ENCODE results near the gene B3GALNT2. TPM values are rescaled to one million over a fixed set of nuclear protein-coding genes. Genes with fewer than 3 reads are reported as not detected.

B3GALNT2 gene
- total RNA-seq, 1 donor from 2014 or later: 24.2 TPM

GRCh38 chr1:235411489-235412486 is 92.5 kb downstream of the B3GALNT2 start:
- DNase-seq (ENCODE audit: extremely low read depth, low read depth, low spot score): no peak

DNA sequence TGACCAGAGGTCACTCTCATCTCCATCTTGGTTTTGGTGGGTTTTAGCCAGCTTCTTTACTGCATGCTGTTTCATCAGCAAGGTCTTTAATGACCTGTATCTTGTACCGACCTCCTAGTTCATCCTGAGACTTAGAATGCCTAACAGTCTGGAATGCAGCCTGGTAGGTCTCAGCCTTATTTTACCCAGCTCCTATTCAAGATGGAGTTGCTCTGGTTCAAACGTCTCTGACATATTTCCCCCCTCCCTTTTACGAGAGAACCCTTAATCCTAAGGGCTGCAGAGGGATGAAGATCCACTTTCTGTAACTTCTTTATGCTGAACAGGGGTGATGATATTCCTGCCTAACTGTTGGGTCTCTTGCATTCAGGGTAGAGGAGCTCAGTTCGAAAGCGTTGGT is 93.8 kb downstream of the B3GALNT2 start:
- DNase-seq (ENCODE audit: extremely low read depth, low read depth, low spot score): no peak

GRCh38 chr1:235409042-235409820 is 95.0 kb downstream of the B3GALNT2 start:
- no peak for DNase-seq (ENCODE audit: extremely low read depth, low read depth, low spot score)

DNA sequence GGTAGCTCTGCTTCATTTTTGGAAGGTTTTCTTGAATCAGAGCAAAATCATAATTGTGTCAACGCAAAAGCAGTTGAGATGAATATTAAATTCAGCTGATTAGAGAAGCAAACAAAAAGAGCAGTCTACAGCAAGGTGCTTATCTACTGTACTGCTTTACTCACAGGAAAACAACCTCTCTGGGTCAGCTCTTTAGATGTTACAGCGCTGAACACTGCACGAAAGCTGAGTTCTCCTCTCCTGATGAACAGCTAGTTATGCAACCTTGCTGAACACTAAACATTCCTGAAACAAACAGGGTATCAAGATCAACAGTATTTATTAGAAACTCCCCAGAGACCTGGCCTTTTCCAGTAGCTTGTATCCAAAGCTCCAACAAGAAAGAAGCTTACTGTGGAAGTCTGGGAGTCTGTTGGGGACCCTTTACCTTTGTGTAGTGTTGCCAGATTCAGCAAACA is 95.7 kb downstream of the B3GALNT2 start:
- no peak for DNase-seq (ENCODE audit: extremely low read depth, low read depth, low spot score)

DNA sequence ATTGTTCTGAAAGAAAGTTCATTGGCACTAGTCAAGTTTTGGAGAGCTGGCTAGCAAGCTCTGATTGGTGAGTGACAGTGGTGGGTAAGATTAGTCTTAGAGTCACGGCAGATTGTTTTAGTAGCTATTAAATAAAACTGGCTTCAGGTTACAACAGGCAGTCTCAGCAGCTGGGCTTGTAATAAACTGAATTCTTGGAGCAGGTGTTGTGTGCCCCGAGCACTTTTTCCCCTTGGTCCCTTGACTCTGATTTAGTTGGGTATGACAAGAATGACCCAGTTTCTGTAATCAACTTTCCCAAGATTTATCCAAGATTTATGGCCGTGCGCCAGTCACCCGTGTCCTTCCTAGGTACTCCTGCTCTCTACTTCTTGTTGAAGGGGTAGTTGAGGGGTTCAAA is 96.8 kb downstream of the B3GALNT2 start:
- DNase-seq (ENCODE audit: extremely low read depth, low read depth, low spot score): no peak

GRCh38 chr1:235404190-235404589 is 100.1 kb downstream of the B3GALNT2 start:
- no peak for DNase-seq (ENCODE audit: extremely low read depth, low read depth, low spot score)

DNA sequence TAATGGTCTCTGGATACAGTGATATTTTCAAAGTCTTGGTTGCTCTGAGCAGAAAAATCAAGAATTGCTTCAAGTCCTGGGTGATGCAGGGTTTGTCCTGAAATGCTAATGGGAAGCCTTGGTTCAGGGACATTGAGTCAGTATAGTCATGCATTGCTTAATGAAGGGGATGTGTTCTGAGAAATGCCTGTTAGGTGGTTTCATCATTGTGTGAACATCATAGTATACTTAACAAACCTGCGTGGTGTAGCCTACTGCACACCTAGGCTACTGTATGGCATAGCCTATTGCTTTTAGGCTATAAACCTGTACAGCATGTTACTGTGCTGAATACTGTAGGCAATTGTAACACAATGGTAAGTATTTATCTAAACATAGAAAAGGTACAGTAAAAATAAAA is 100.7 kb downstream of the B3GALNT2 start:
- DNase-seq (ENCODE audit: extremely low read depth, low read depth, low spot score): no peak

DNA sequence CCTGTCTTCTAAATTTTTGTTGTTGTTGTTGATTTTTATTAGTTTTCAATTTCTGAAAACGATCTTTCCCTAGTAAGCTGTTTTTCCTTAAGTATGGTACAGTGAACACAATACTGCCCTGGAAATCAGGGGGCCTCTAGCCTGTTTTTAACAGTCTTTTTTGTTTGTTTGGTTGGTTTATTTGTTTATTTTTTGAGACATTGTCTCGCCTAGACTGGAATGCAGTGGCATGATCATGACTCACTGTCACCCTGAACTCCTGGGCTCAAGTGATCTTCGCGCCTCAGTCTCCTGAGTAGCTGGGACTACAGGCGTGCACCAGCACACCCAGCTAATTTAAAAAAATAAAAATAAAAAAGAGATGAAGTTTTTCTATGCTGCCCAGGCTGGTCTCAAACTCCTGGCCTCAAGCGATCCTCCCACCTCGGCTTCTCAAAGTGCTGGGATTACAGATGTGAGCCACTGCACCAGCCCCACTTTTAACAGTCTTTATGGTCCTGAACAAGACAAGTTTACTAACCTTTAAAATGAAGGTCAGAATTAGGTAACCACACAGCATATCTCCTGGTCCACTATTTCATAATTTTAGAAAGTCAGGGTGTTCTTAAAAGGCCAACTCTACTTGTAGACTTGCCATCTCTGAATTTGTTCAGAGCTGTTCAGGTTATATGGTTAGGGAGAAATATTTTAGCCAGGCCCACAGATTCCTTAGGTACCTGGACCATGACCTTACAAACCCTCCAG is 101.6 kb downstream of the B3GALNT2 start:
- no peak for DNase-seq (ENCODE audit: extremely low read depth, low read depth, low spot score)

- DNase-seq (ENCODE audit: extremely low read depth, low read depth, low spot score): no peak
These were observed 103.0 kb downstream of the B3GALNT2 start for GRCh38 chr1:235401251-235401650.

Other genes with a start within 250 kb of the B3GALNT2 start
- 21.7 and 34.4 TPM in 2 replicates for gene ARID4B, start 176.3 kb downstream of the B3GALNT2 start, total RNA-seq
- 24.6 and 25.3 TPM in 2 replicates for gene GGPS1, start 175.9 kb downstream of the B3GALNT2 start, total RNA-seq
- 18.3 and 39.3 TPM in 2 replicates for gene TBCE, start 137.0 kb downstream of the B3GALNT2 start, total RNA-seq
- 0.70 TPM in 1 of 2 replicates, not detected in the other for gene GNG4, start 145.3 kb upstream of the B3GALNT2 start, total RNA-seq